ENCODE results near the gene TNNT1.

- no peak for TF ChIP-seq CTCF (IDR thresholded peaks at IDR 0.05)
- no peak for TF ChIP-seq POLR2AphosphoS5 (IDR thresholded peaks at IDR 0.05)
- no peak for TF ChIP-seq POLR2A (IDR thresholded peaks at IDR 0.05)
Measured at GRCh38 chr19:55158423-55158822, 9.4 kb upstream of the TNNT1 start.

Data from upper lobe of left lung (tissue), 4 donors.